ENCODE data around the gene ARHGEF25.

DNA sequence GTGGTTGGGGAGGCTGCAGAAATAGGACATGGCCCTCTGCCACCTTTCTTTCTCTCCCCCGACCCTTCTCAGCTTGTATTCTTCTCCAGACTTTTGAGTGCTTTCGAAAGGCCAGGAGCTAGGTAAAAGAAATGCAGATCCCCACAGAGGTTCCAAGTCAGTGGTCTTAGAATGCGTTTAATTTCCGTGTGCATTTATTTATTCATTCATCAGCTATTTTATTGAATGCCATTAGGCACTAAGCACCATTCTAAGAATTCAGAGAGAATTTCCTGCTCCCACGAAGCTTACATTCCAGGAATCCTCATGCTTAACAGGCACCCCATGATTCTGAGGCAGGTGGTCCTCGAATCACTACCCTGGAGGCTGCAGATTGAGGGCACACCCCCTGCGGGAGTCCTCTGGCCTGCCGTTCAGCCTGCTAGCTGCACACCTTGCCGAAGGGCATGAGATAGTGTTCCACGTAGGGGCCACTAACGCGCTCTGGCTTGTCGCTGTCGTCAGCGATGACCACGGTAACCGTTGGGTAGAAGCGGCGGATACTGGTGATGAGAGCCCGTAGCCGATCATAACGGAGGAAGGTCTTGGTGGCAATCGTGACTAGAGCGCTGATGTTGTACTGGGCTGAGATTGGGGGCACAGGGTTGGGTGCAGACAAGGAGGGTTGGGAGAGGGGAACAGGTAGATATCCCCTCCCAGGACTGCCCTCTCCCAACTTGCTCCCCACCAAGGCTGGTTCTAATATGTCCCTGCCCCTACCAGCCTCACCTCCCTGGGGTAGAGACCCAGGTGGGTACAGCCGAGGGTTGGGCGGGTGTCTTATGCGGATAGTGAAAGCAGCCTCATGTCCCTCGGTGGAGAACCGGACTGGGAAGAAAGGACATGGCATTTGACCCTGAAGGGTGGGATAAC lies 17.3 kb downstream of the ARHGEF25 start:
- TF ChIP-seq, protein P1, sequence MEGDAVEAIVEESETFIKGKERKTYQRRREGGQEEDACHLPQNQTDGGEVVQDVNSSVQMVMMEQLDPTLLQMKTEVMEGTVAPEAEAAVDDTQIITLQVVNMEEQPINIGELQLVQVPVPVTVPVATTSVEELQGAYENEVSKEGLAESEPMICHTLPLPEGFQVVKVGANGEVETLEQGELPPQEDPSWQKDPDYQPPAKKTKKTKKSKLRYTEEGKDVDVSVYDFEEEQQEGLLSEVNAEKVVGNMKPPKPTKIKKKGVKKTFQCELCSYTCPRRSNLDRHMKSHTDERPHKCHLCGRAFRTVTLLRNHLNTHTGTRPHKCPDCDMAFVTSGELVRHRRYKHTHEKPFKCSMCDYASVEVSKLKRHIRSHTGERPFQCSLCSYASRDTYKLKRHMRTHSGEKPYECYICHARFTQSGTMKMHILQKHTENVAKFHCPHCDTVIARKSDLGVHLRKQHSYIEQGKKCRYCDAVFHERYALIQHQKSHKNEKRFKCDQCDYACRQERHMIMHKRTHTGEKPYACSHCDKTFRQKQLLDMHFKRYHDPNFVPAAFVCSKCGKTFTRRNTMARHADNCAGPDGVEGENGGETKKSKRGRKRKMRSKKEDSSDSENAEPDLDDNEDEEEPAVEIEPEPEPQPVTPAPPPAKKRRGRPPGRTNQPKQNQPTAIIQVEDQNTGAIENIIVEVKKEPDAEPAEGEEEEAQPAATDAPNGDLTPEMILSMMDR (IDR thresholded peaks at IDR 0.05), result no peak
- no peak for TF ChIP-seq POLR2A (IDR thresholded peaks at IDR 0.05)
